Esophagus muscularis mucosa (tissue), 4 donors: Measurements from ENCODE around the gene FBXO45. TPM values are rescaled to one million over a fixed set of nuclear protein-coding genes. Genes with fewer than 3 reads are reported as not detected.

Experiments
- DNase-seq: peaks from one replicate; pipeline ENCODE4 v3.0.0-alpha.2; 2017; ENCODE audit errors: extremely low spot score
- H3K27ac ChIP-seq, 4 donors: fragments of 200-600 bp; sonication (generic); replicated peaks in 1 of 4; 1 replicate in 3 of 4; 2 replicates in 1 of 4; pipeline ENCODE4 v1.5.1; 2016 to 2019; ENCODE audit warnings: mild to moderate bottlenecking in 1 of 4
- H3K27me3 ChIP-seq, 4 donors: fragments of 200-600 bp; sonication (generic); one replicate each; pipeline versions ENCODE4 v1.5.1 to v1.6.0; 2016 to 2019
- H3K36me3 ChIP-seq, 4 donors: fragments of 200-600 bp; sonication (generic); one replicate each; pipeline ENCODE4 v1.5.1; 2016 to 2019
- H3K4me1 ChIP-seq, 4 donors: fragments of 200-600 bp; sonication (generic); one replicate each; pipeline ENCODE4 v1.5.1; 2016 to 2019
- H3K4me3 ChIP-seq, 4 donors: fragments of 200-600 bp; sonication (generic); 1 replicate in 2 of 4; 2 replicates in 2 of 4; pipeline ENCODE4 v1.5.1; 2016 to 2019; ENCODE audit warnings: mild to moderate bottlenecking in 4 of 4, moderate library complexity in 1 of 4
- H3K9me3 ChIP-seq, 4 donors: fragments of 200-600 bp; sonication (generic); 1 replicate in 3 of 4; 2 replicates in 1 of 4; pipeline ENCODE4 v1.5.1; 2016 to 2019
- CTCF ChIP-seq, 3 experiments: fragments of 200-600 bp in 2 of 3; fragments of 450-650 bp in 1 of 3; sonication (generic) in 2 of 3; IDR thresholded peaks; one replicate each; pipeline ENCODE4 v1.5.1; 2017 to 2019; ENCODE audit warnings: antibody characterized with exemption in 3 of 3, mild to moderate bottlenecking in 2 of 3, moderate library complexity in 1 of 3
- EP300 ChIP-seq: sonication (generic); formaldehyde crosslinking; IDR thresholded peaks from one replicate; pipeline ENCODE4 v1.6.1; 2017; ENCODE audit warnings: antibody characterized with exemption
- POLR2A ChIP-seq: fragments of 450-650 bp; IDR thresholded peaks from one replicate; pipeline ENCODE4 v1.6.1; 2017; ENCODE audit warnings: antibody characterized with exemption, moderate library complexity, mild to moderate bottlenecking, low read depth
- POLR2AphosphoS5 ChIP-seq, 2 donors: sonication (generic); formaldehyde crosslinking; IDR thresholded peaks; one replicate each; pipeline ENCODE4 v1.6.1; 2017; ENCODE audit warnings: antibody characterized with exemption in 2 of 2
- WGBS: methylation state at CpG from one replicate; pipeline ENCODE4 v1.1.5; 2018; 5-methylcytosine and 5-hydroxymethylcytosine counted together
- intact Hi-C: fragments of 100-400 bp; cut with DNase I; formaldehyde crosslinking; loops from one replicate; pipeline ENCODE4 v1.15.1; 2023
- total RNA-seq, 4 donors: library from RNA; depleted of rRNA; stranded (reverse); fragments of >200 nt; gene quantifications; one replicate each; pipeline versions ENCODE4 v1.1.0 to v1.2.1, GENCODE V29; 2016

Gene FBXO45
- total RNA-seq, 4 donors from 2014 or later, result 9.0 to 14.7 (median 9.8) TPM

- peaks cover 2 to 8% (median 5%) of the 10 kb centered on the region in 4 donors for H3K4me1 ChIP-seq
- no peak overlapping the region for H3K27ac ChIP-seq
- no peak overlapping the region for H3K4me3 ChIP-seq
- intact Hi-C loops, result loop anchor here (10.0 kb wide), 1 partner anchor 449 kb away; no protein-coding TSS in a partner anchor
- H3K27me3 ChIP-seq, result no peaks in the 10 kb centered on the region
- TF ChIP-seq POLR2A (no peak), CTCF (IDR thresholded peaks at IDR 0.05) (no peak), EP300 (no peak), POLR2AphosphoS5 (IDR thresholded peaks at IDR 0.05) (no peak)
- no peak for DNase-seq
- H3K9me3 ChIP-seq, result peaks cover 0 to 18% (median 17%) of the 10 kb centered on the region in 4 donors
- 87% methylated on average over 4 of the region's 4 CpGs for WGBS
- H3K36me3 ChIP-seq, result no peaks in the 10 kb centered on the region
These were observed 44.6 kb upstream of the FBXO45 start for GRCh38 chr3:196523841-196524240.

- intact Hi-C loops, result loop anchor here (10.0 kb wide), 1 partner anchor 450 kb away; no protein-coding TSS in a partner anchor
- Histone ChIP-seq H3K27me3 (no peaks in the 10 kb centered on the region), H3K36me3 (no peaks in the 10 kb centered on the region), H3K27ac (no peak overlapping the region), H3K4me3 (no peak overlapping the region), H3K4me1 (peaks cover 0 to 11% (median 9%) of the 10 kb centered on the region in 4 donors), H3K9me3 (peaks cover 0 to 11% (median 10%) of the 10 kb centered on the region in 4 donors)
- DNase-seq, result no peak
- 62% methylated on average over 5 of the region's 5 CpGs for WGBS
- TF ChIP-seq EP300, result no peak
- no peak for TF ChIP-seq POLR2AphosphoS5 (IDR thresholded peaks at IDR 0.05)
- TF ChIP-seq CTCF (IDR thresholded peaks at IDR 0.05), result no peak
- no peak for TF ChIP-seq POLR2A
These were observed 43.9 kb upstream of the FBXO45 start for GRCh38 chr3:196524527-196524926.

DNA sequence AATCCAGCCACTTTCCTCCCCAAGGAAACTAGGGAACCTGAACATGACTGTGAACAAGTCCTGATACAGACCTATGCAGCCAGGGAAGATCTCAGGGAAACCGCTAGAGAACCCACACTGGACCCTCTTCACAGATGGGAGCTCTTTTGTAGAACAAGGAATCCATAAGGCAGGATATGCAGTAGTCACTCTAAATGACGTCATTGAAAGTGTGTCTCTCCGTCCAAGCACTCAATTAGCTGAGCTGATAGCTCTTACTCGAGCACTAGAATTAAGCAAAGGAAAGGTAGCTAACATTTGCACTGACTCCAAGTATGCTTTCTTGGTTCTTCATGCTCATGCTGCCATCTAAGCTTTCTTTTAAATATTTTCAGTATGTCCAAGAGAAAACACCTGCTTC is 43.3 kb upstream of the FBXO45 start:
- TF ChIP-seq POLR2AphosphoS5 (IDR thresholded peaks at IDR 0.05), result no peak
- no peak for TF ChIP-seq POLR2A
- intact Hi-C loops, result loop anchor here (10.0 kb wide), 1 partner anchor 450 kb away; no protein-coding TSS in a partner anchor

DNA sequence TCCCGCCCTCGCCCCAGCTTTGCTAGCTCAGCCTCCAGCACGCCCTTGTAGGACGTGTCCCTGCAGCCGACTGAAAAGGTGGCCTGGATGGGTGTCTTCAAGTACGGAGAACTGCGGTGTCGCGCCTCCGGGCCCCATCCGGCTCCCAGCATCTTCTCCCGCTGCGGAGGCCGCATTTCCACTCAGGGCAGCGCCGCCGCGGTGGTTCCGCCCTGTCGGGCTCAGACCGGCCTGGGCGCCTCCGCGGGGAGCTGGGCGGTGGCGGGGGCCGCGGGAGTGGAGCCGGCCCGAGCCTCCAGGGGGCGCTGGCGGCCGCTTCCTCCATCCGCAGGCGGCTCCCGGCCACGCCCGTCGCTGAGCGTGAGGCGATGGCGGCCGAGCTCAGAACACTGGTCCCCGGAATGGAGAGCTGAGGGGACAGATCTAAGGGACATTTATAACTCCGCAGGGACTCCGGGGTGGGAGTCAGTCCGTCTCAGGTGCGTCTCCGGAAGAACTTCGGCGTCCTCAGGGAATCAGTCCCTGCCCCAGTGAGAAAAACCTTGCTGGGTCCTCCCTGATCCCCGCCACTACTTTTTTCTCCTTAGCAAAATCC is 39.7 kb upstream of the FBXO45 start:
- intact Hi-C loops, result loop anchor here (10.0 kb wide), 1 partner anchor 454 kb away; no protein-coding TSS in a partner anchor
- 10% methylated on average over 12 of the region's 52 CpGs for WGBS
- no peak for TF ChIP-seq POLR2A
- peak; percentile 83 to 89 (median 83) for TF ChIP-seq CTCF (IDR thresholded peaks at IDR 0.05)
- TF ChIP-seq POLR2AphosphoS5 (IDR thresholded peaks at IDR 0.05), result peak in 1 of 2 donors; percentile 38
- TF ChIP-seq EP300, result no peak
- H3K9me3 ChIP-seq, result no peaks in the 10 kb centered on the region
- H3K27me3 ChIP-seq, result peaks cover 0 to 7% (median 0%) of the 10 kb centered on the region in 4 donors
- peak; percentile 93 for DNase-seq
- peaks cover 0 to 11% (median 9%) of the 10 kb centered on the region in 4 donors for H3K4me1 ChIP-seq
- no peaks in the 10 kb centered on the region for H3K36me3 ChIP-seq
- H3K27ac ChIP-seq, result peak overlapping the region in 3 of 4 donors; percentile 74 to 76 (median 74)
- H3K4me3 ChIP-seq, result peak overlapping the region; percentile 46 to 64 (median 54)

More for the DNA sequence above, 43.3 kb upstream of the FBXO45 start:
- H3K9me3 ChIP-seq, result peaks cover 0 to 5% (median 4%) of the 10 kb centered on the region in 4 donors
- no peaks in the 10 kb centered on the region for H3K27me3 ChIP-seq
- no peak for DNase-seq
- no peaks in the 10 kb centered on the region for H3K36me3 ChIP-seq
- peaks cover 0 to 11% (median 9%) of the 10 kb centered on the region in 4 donors for H3K4me1 ChIP-seq
- H3K27ac ChIP-seq, result no peak overlapping the region
- H3K4me3 ChIP-seq, result no peak overlapping the region
- WGBS, result 84% methylated on average over 4 of the region's 4 CpGs

DNA sequence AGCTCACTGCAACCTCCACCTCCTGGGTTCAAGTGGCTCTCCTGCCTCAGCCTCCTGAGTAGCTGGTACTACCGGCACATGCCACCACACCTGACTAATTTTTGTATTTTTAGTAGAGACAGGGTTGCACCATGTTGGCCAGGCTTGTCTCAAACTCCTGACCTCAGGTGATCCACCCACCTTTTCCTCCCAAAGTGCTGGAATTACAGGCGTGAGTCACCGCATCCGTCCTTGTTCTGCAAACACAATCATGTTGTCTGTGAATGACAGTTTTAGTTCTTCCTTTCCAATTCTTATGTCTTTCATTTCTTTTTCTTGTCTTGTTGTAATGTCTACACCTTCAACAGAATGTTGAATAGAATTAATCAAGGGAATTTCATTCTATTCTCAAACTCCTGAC is 37.0 kb upstream of the FBXO45 start:
- intact Hi-C loops, result no loop called here
- no peak overlapping the region for H3K27ac ChIP-seq
- H3K36me3 ChIP-seq, result no peaks in the 10 kb centered on the region
- H3K4me1 ChIP-seq, result peaks cover 0 to 11% (median 9%) of the 10 kb centered on the region in 4 donors
- no peak overlapping the region for H3K4me3 ChIP-seq
- no peaks in the 10 kb centered on the region for H3K9me3 ChIP-seq
- WGBS, result 84% methylated on average over 4 of the region's 4 CpGs
- H3K27me3 ChIP-seq, result peaks cover 0 to 7% (median 0%) of the 10 kb centered on the region in 4 donors
- no peak for TF ChIP-seq CTCF (IDR thresholded peaks at IDR 0.05)
- no peak for TF ChIP-seq EP300
- no peak for TF ChIP-seq POLR2A
- no peak for TF ChIP-seq POLR2AphosphoS5 (IDR thresholded peaks at IDR 0.05)
- DNase-seq, result no peak
